ENCODE measurements around the gene FGA. TPM values are rescaled to one million over a fixed set of nuclear protein-coding genes. Genes with fewer than 3 reads are reported as not detected.
A peak's percentile ranks its signal among the peaks of the same experiment; 100 is the strongest.

The FGA gene
- total and polyA plus RNA-seq, 4 donors, result 8,747 to 25,210 (median 14,399) TPM

DNA sequence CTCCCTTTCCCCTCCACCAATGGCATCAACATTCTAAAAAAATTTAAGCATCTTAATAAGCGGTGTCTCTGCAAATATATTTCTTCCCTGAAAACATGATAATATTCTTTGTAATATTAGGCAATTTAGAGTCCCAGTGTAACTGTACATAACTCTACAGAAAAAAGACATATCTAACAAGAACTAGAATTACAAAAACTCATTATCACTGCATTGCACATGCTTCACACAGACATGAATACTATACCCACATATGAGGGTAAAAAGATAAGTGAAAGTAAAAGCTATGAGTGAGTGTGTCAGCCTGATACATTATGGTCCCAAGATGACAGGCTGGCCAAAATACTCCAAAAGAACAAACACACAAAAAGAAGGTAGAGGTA is 30.1 kb downstream of the FGA start:
- no peak for TF ChIP-seq YY1 (IDR thresholded peaks at IDR 0.05)
- no peak for TF ChIP-seq FOXA2 (IDR thresholded peaks at IDR 0.05)
- no peak for TF ChIP-seq NR2F2 (IDR thresholded peaks at IDR 0.05)
- no peak for TF ChIP-seq RAD21 (IDR thresholded peaks at IDR 0.05)
- no peak for TF ChIP-seq FOXA1 (IDR thresholded peaks at IDR 0.05)
- TF ChIP-seq, protein P1, sequence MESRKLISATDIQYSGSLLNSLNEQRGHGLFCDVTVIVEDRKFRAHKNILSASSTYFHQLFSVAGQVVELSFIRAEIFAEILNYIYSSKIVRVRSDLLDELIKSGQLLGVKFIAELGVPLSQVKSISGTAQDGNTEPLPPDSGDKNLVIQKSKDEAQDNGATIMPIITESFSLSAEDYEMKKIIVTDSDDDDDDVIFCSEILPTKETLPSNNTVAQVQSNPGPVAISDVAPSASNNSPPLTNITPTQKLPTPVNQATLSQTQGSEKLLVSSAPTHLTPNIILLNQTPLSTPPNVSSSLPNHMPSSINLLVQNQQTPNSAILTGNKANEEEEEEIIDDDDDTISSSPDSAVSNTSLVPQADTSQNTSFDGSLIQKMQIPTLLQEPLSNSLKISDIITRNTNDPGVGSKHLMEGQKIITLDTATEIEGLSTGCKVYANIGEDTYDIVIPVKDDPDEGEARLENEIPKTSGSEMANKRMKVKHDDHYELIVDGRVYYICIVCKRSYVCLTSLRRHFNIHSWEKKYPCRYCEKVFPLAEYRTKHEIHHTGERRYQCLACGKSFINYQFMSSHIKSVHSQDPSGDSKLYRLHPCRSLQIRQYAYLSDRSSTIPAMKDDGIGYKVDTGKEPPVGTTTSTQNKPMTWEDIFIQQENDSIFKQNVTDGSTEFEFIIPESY (IDR thresholded peaks at IDR 0.05), result peak; percentile 27
- TF ChIP-seq, protein P2, sequence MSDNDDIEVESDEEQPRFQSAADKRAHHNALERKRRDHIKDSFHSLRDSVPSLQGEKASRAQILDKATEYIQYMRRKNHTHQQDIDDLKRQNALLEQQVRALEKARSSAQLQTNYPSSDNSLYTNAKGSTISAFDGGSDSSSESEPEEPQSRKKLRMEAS (IDR thresholded peaks at IDR 0.05), result no peak
- peak; percentile 64 for TF ChIP-seq SP1 (IDR thresholded peaks at IDR 0.05)
- TF ChIP-seq GABPA (IDR thresholded peaks at IDR 0.05 in 1 of 2, conservative IDR thresholded peaks at IDR 0.05 in 1 of 2), result no peak
- TF ChIP-seq JUND (IDR thresholded peaks at IDR 0.05), result peak in 1 of 2 donors; percentile 6
- no peak for TF ChIP-seq HNF4G (IDR thresholded peaks at IDR 0.05)
- TF ChIP-seq RXRA (IDR thresholded peaks at IDR 0.05), result no peak
- TF ChIP-seq, protein P3, sequence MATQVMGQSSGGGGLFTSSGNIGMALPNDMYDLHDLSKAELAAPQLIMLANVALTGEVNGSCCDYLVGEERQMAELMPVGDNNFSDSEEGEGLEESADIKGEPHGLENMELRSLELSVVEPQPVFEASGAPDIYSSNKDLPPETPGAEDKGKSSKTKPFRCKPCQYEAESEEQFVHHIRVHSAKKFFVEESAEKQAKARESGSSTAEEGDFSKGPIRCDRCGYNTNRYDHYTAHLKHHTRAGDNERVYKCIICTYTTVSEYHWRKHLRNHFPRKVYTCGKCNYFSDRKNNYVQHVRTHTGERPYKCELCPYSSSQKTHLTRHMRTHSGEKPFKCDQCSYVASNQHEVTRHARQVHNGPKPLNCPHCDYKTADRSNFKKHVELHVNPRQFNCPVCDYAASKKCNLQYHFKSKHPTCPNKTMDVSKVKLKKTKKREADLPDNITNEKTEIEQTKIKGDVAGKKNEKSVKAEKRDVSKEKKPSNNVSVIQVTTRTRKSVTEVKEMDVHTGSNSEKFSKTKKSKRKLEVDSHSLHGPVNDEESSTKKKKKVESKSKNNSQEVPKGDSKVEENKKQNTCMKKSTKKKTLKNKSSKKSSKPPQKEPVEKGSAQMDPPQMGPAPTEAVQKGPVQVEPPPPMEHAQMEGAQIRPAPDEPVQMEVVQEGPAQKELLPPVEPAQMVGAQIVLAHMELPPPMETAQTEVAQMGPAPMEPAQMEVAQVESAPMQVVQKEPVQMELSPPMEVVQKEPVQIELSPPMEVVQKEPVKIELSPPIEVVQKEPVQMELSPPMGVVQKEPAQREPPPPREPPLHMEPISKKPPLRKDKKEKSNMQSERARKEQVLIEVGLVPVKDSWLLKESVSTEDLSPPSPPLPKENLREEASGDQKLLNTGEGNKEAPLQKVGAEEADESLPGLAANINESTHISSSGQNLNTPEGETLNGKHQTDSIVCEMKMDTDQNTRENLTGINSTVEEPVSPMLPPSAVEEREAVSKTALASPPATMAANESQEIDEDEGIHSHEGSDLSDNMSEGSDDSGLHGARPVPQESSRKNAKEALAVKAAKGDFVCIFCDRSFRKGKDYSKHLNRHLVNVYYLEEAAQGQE (IDR thresholded peaks at IDR 0.05), result no peak
- TF ChIP-seq HNF4A (conservative IDR thresholded peaks at IDR 0.05), result no peak
- Histone ChIP-seq H3K27me3 (ENCODE audit: control insufficient read depth in 4 of 4, insufficient read depth in 4 of 4, low read length in 3 of 4) (no peaks in the 10 kb centered on the region), H3K4me3 (ENCODE audit: low read depth in 1 of 3, low read length in 3 of 3) (peak overlapping the region in 1 of 3 donors; percentile 52), H3K4me1 (ENCODE audit: control insufficient read depth in 4 of 4, insufficient read depth in 4 of 4, low read length in 3 of 4) (peaks cover 2 to 29% (median 11%) of the 10 kb centered on the region in 4 donors), H3K9me3 (ENCODE audit: control insufficient read depth in 4 of 4, low read length in 3 of 4) (no peaks in the 10 kb centered on the region), H3K9ac (ENCODE audit: low read depth in 1 of 2, low read length in 2 of 2) (peak overlapping the region in 1 of 2 donors; percentile 16), H3K36me3 (ENCODE audit: control insufficient read depth in 4 of 4, insufficient read depth in 3 of 4, low read depth in 1 of 4, low read length in 3 of 4) (peaks cover 0 to 9% (median 5%) of the 10 kb centered on the region in 4 donors), H3K27ac (ENCODE audit: low read depth in 1 of 2, low read length in 2 of 2) (peak overlapping the region; percentile 76 to 87)
- DNase-seq (ENCODE audit: low spot score), result no peak
- WGBS, result 38% methylated on average over 1 of the region's 1 CpG

DNA sequence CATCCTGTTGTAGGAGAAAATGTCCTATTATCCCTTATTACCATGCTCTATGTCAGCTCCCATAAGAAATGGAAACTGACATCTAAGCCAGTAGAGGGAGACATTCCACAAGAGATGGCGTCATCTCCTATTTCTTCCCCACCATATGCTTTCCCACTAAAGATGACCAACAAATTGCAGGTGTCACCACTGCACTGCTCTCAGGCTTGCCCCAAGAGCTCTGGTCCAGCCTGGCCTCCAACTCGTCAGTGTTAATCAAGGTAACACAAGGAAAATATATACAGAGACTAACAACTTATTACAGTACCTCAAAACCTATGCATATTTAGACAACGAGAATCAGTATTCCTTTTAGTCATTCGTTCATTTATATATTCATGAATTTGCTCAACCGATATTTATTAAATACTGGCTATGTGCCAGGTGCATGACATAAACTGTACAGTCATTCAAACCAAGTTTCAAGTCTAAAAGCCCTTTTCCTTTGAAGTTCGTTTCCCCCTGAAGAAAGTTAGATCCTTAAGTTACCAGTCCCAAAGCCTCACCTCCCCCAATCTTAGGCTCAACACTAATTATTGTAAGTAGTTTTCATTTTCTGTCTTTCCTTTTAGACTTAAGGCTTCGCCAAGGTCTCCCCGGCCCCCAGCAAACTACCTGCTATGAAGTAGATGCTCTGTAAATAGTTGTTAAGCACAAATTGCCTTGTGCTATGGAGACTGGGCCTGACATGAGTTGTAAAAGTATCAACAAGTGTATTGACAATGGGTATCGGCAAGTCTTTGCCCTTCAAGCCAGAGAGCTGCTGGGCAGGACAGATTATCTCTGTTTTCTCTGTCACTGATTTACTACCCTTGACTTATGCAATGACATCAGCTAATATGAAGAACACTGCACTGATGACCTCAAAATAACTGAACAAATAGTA is 30.8 kb downstream of the FGA start:
- no peak for DNase-seq (ENCODE audit: low spot score)
- H3K4me3 ChIP-seq (ENCODE audit: low read depth in 1 of 3, low read length in 3 of 3), result peak overlapping the region; percentile 28 to 66 (median 52)
- WGBS, result 25% methylated on average over 9 of the region's 9 CpGs
- no peak for TF ChIP-seq NR2F2 (IDR thresholded peaks at IDR 0.05)
- TF ChIP-seq FOXA2 (IDR thresholded peaks at IDR 0.05), result peak; percentile 82
- TF ChIP-seq, protein P3 (IDR thresholded peaks at IDR 0.05), result no peak
- TF ChIP-seq JUND (IDR thresholded peaks at IDR 0.05), result peak; percentile 78 to 81
- peak; percentile 90 for TF ChIP-seq SP1 (IDR thresholded peaks at IDR 0.05)
- TF ChIP-seq, protein P4, sequence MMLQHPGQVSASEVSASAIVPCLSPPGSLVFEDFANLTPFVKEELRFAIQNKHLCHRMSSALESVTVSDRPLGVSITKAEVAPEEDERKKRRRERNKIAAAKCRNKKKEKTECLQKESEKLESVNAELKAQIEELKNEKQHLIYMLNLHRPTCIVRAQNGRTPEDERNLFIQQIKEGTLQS (IDR thresholded peaks at IDR 0.05), result peak; percentile 81
- TF ChIP-seq EGR1 (IDR thresholded peaks at IDR 0.05; ENCODE audit: low read depth in 2 of 2), result no peak
- TF ChIP-seq HNF4G (IDR thresholded peaks at IDR 0.05), result peak; percentile 29
- peak; percentile 70 for TF ChIP-seq TAF1 (conservative IDR thresholded peaks at IDR 0.05)
- TF ChIP-seq, protein P5, sequence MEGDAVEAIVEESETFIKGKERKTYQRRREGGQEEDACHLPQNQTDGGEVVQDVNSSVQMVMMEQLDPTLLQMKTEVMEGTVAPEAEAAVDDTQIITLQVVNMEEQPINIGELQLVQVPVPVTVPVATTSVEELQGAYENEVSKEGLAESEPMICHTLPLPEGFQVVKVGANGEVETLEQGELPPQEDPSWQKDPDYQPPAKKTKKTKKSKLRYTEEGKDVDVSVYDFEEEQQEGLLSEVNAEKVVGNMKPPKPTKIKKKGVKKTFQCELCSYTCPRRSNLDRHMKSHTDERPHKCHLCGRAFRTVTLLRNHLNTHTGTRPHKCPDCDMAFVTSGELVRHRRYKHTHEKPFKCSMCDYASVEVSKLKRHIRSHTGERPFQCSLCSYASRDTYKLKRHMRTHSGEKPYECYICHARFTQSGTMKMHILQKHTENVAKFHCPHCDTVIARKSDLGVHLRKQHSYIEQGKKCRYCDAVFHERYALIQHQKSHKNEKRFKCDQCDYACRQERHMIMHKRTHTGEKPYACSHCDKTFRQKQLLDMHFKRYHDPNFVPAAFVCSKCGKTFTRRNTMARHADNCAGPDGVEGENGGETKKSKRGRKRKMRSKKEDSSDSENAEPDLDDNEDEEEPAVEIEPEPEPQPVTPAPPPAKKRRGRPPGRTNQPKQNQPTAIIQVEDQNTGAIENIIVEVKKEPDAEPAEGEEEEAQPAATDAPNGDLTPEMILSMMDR (IDR thresholded peaks at IDR 0.05; ENCODE audit: low read depth, low read length, missing input control), result peak; percentile 66
- TF ChIP-seq, protein P2 (IDR thresholded peaks at IDR 0.05), result peak; percentile 20
- peak; percentile 21 for TF ChIP-seq YY1 (IDR thresholded peaks at IDR 0.05)
- TF ChIP-seq HNF4A (conservative IDR thresholded peaks at IDR 0.05), result peak; percentile 73 to 83
- TF ChIP-seq RXRA (IDR thresholded peaks at IDR 0.05), result peak; percentile 82 to 85

More for the DNA sequence above, 30.8 kb downstream of the FGA start:
- Histone ChIP-seq H3K9ac (ENCODE audit: low read depth in 1 of 2, low read length in 2 of 2) (peak overlapping the region; percentile 42 to 83), H3K4me1 (ENCODE audit: control insufficient read depth in 4 of 4, insufficient read depth in 4 of 4, low read length in 3 of 4) (peaks cover 2 to 27% (median 11%) of the 10 kb centered on the region in 4 donors), H3K27me3 (ENCODE audit: control insufficient read depth in 4 of 4, insufficient read depth in 4 of 4, low read length in 3 of 4) (no peaks in the 10 kb centered on the region), H3K27ac (ENCODE audit: low read depth in 1 of 2, low read length in 2 of 2) (peak overlapping the region; percentile 76 to 87), H3K9me3 (ENCODE audit: control insufficient read depth in 4 of 4, low read length in 3 of 4) (no peaks in the 10 kb centered on the region), H3K36me3 (ENCODE audit: control insufficient read depth in 4 of 4, insufficient read depth in 3 of 4, low read depth in 1 of 4, low read length in 3 of 4) (peaks cover 0 to 3% (median 0%) of the 10 kb centered on the region in 4 donors)
